M059J (cell line): Measurements from ENCODE around the gene PTPRN2. TPM values are rescaled to one million over a fixed set of nuclear protein-coding genes. Genes with fewer than 3 reads are reported as not detected.

ENCODE experiments used
- DNase-seq: peaks from one replicate; pipeline ENCODE4 v3.0.0-alpha.2; 2012; ENCODE audit warnings: low read depth
- total RNA-seq: library from RNA; depleted of rRNA; stranded (reverse); fragments of >200 nt; shearing (Covaris generic); gene quantifications from 2 replicates; pipeline ENCODE4 v1.2.3, GENCODE V29; 2014

PTPRN2 gene
- total RNA-seq, 1 experiment from 2014 or later: 2.3 TPM

DNA sequence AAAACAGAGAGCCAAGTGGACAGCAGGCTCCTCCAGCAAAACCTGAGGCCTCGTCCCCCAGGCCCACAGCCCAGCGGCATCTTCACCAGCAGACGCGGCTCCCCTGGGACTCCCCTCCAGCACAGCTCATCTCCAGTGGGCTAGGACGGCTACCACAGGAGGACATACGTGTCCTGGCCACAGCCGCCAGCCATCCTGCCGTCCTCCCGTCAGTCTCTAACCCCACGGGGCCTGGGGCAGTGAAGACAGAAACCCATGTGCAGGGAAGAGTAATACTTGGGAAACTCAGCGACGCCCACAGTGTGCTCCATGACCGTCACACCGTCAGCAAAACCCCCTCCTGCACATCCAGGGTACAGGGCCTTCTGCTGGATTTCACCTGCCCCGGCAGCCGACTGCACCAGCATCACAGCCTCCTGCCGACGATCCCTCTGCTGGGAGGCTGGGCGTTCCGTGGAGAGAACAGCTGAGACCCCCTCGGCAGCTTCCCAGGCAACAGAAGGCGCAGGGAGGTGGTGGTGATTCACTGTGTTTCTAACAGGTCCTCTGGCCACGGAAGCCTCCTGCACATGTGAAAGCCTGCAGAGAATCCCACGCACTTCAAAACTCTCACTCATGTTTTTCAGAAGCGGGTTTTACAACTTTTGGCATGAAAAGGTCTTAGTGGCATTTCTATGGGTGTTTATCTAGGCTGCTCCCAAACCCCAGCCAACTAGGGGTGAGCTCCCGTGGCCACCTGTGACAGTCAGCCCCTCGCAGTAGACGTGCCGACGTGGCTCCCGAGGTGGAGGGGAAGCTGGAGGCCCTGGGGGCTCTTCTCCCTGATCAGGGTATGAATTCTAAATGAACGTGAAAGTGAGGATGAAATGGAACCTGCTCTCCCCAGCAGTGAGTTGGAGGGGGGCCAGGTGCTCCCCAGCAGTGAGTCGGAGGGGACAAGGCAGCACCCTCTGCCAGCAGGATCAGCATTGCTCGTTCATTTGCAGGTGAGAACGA lies 513.5 kb downstream of the PTPRN2 start:
- DNase-seq: no peak

DNA sequence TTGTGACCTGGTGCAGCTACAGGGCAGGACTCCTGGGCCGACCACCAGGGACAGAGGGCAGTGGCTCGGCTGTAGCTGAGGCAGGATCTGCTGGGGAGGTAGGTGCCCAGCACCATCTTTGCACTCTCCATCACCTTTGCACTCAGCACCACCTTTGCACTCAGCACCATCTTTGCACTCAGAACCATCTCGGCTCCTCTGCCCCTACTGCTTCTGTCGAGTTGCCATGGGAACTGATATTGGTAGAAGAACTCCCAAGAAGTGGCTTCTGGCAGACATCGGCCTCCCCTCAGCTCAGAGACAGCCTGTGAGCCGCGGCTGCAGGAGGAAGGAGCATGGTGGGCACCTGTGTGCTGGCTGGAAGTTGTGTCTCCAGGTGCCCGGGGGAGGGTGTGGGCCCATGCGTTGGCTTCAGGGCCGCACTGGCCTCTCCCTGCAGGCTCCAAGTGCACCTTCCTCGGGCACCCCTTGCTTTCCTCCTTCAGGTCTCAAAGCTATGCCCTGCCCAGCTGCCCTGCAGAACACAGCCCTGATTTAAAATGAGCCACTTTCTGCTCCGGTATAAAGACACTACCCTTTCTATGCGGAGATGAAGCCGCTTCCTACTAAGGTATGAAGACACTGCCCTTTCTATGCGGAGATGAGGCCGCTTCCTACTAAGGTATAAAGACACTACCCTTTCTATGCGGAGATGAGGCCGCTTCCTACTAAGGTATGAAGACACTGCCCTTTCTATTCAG lies 514.5 kb downstream of the PTPRN2 start:
- DNase-seq: no peak

GRCh38 chr7:158070222-158070920 lies 517.3 kb downstream of the PTPRN2 start:
- no peak for DNase-seq

DNA sequence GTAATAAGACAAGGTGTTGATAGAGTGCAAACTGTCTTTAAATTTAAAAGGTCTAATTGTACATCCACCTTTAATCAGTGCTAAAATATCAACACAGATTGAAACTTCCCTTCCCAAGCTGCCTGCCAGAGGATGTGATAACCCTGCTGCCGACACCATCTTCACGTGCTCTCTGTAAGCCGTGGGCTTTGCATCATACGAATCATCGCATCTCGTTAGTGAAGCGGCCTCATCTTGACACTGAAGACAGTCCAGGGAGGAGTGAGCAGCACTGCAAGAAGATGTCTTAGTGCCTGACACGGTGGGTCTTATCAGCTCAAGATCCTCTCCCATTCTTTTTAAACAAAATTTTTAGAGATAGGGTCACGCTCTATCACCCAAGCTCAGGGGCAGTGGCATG lies 518.8 kb downstream of the PTPRN2 start:
- DNase-seq: no peak

- no peak for DNase-seq
Measured at GRCh38 chr7:158067931-158068482, 519.6 kb downstream of the PTPRN2 start.

- DNase-seq: no peak
Measured at GRCh38 chr7:158067219-158067930, 520.2 kb downstream of the PTPRN2 start.

GRCh38 chr7:158066085-158066484 lies 521.5 kb downstream of the PTPRN2 start:
- no peak for DNase-seq

- DNase-seq: no peak
Measured at GRCh38 chr7:158065340-158065739, 522.3 kb downstream of the PTPRN2 start.

DNA sequence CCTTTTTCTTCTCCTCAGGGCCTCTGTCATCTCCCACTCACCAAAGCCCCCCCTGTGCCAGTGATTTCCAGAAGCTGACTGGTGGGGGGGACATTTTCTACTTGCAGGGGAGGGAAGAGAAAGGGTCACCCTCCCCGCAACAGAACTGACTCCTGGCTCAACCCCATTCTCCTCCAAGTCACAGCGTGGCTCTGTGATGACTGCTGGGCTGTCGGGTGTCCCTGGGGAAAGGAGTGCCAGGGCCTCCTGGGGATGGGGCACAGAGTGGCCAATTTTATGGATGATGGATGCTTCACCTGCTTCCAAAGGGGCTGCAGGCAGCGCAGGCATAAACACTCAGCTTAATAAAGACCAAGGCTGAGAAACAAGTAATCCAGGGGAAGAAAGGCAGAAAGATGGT lies 523.0 kb downstream of the PTPRN2 start:
- no peak for DNase-seq

DNA sequence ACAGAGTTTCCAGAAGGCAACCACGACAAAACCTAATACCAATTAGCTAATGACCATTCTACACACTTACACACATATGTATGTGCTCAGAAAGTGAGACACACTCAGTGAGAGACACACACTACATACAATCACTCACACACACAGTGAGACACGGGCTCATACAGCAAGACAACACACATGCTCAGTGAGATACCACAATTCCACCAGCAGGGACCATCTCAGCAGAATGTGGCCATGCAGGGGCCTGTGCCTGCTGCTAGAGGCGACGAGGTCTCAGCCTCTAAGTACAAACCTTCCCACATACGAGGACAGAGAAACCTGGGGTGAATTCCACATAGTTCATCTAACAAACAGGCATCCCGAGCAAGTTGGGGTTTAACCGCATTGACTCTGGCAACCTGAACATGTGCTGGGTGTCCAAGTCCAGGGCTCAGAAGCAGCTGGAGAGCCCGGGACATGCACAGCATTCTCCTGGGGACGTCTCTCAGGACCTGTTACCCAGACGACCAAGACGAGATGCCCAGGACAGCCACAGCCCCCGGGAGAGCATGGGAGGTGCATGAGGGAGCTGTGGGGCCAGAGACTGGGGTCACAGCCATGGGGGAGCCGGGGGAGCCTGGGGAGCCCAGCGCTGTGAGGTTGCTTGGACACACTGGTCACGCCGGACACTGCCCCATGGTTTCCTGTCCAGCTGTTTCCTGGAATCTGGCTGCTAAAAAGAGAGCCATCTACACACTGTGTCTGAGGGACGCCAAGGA lies 523.6 kb downstream of the PTPRN2 start:
- DNase-seq: no peak

GRCh38 chr7:158062661-158063060 lies 525.0 kb downstream of the PTPRN2 start:
- no peak for DNase-seq

- DNase-seq: no peak
Measured at GRCh38 chr7:158061884-158062656, 525.6 kb downstream of the PTPRN2 start.

- DNase-seq: no peak
Measured at GRCh38 chr7:158061026-158061630, 526.5 kb downstream of the PTPRN2 start.

DNA sequence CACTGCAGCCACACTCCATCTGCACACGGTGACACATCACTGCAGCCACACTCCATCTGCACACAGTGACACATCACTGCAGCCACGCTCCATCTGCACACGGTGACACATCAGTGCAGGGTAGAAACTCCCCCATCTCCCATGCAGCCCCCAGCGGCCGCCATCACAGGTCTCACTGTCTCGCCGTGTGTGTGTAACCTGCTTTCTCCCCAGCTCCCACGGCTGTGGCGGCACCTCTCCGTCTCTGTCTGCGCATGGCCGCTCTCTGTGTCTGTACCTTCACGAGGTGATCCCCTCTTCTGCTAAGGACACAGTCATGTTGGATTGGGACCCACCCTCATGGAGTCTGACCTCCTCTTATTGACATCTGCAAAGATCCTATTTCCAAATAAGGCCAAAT lies 527.4 kb downstream of the PTPRN2 start:
- DNase-seq: no peak

- no peak for DNase-seq
Measured at GRCh38 chr7:158057446-158057845, 530.2 kb downstream of the PTPRN2 start.

GRCh38 chr7:158056761-158057160 lies 530.9 kb downstream of the PTPRN2 start:
- DNase-seq: no peak

DNA sequence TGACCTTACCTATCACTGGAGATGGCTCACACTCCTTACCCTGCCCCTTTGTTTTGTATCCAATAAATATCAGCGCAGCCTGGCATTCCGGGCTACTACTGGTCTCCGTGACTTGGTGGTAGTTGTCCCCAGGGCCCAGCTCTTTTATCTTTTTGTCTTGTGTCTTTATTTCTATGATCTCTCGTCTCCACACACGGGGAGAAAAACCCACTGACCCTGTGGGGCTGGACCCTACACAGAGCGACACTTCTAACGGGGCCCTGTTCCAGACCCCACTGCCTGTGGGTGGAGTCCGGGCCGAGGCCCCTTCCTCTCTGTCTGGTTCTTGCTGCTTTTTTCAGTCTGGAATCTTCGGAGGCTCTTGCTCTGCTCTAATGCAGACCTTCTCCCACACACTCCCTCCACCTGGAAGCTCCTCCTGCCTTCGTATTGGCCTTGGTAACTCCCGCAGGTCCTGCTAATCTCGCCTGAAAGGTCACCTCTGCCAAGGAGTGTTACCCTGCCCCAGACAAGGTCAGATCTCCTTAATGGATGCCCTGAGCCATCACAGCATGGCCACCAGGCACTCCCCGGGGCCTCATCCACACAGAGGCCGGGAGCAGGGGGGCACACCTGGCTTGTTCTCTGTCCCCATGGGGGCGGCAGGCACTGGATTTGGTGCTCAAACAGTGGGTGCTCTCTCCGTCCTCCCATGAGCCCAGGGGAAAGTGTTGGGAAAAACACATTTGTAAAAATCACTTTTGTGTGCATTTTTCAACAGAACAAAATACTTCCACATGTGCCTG lies 531.7 kb downstream of the PTPRN2 start:
- DNase-seq: no peak

- DNase-seq: no peak
Measured at GRCh38 chr7:158054611-158055010, 533.0 kb downstream of the PTPRN2 start.
